ENCODE measurements around the gene SKOR2. TPM values are rescaled to one million over a fixed set of nuclear protein-coding genes. Genes with fewer than 3 reads are reported as not detected.

Gene SKOR2
- total and polyA plus RNA-seq, 2 experiments from 2014 or later, result 0.10 to 0.42 TPM

DNA sequence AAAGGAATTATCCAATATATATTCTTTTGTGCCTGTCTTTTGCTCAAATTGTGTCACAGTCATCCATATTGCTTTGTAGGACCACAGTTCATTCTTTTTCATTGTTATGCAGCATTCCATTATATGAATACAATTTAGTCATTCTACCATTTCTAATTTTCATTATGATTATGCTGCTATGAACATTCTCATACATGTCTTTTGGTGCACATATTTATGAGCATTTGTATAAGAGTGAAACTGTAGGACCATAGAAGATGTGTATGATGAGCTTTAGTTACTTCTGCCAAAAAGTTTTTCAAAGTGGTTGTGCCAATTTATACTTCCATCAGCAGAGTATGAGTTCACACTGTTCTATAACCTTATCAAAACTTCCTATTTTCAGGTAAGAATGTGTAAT, 83.0 kb downstream of the SKOR2 start (continued):
- TF ChIP-seq, protein P1, sequence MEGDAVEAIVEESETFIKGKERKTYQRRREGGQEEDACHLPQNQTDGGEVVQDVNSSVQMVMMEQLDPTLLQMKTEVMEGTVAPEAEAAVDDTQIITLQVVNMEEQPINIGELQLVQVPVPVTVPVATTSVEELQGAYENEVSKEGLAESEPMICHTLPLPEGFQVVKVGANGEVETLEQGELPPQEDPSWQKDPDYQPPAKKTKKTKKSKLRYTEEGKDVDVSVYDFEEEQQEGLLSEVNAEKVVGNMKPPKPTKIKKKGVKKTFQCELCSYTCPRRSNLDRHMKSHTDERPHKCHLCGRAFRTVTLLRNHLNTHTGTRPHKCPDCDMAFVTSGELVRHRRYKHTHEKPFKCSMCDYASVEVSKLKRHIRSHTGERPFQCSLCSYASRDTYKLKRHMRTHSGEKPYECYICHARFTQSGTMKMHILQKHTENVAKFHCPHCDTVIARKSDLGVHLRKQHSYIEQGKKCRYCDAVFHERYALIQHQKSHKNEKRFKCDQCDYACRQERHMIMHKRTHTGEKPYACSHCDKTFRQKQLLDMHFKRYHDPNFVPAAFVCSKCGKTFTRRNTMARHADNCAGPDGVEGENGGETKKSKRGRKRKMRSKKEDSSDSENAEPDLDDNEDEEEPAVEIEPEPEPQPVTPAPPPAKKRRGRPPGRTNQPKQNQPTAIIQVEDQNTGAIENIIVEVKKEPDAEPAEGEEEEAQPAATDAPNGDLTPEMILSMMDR (conservative IDR thresholded peaks at IDR 0.05; ENCODE audit: low read depth in 2 of 2), result no peak

DNA sequence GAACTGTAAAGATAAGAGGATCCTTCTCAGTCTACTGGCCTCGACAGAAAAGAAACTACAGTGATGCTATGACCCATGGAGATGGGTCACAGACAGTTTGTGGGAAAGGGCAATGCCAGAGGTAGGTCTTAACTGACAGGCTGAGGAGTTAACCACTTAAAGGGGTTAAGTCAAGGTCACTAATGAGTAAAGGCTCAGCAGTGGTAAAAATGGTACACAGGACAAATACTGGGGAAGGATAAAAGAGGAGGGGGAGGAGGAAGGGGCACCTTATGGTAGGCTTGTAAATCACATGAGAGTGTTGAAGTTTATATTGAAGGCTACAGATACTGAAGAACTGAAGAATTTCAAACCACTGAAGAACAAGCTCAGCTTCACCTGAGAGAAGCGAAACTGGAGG, 85.2 kb downstream of the SKOR2 start:
- no peak overlapping the region for H2AFZ ChIP-seq
- Mint-ChIP-seq H3K27me3 (ENCODE audit: insufficient read depth, low read depth, poor library complexity) (no peaks in the 10 kb centered on the region), H3K36me3 (ENCODE audit: low read depth) (no peaks in the 10 kb centered on the region), H3K4me3 (no peak overlapping the region), H3K9me3 (no peaks in the 10 kb centered on the region), H3K4me1 (no peaks in the 10 kb centered on the region; the same call in 2 of the 3 replicates), H3K27ac (no peak overlapping the region)
- no peaks in the 10 kb centered on the region for H3F3A ChIP-seq (replicated peaks; ENCODE audit: low read depth)
- no peaks in the 10 kb centered on the region for H3K9me2 ChIP-seq (ENCODE audit: insufficient read depth)
- no peaks in the 10 kb centered on the region for H3K27me3 ChIP-seq (ENCODE audit: insufficient read depth)
- ATAC-seq (no peak), DNase-seq (ENCODE audit: low spot score) (no peak)
- H3K4me3 ChIP-seq, result no peak overlapping the region
- peaks cover 77% of the 10 kb centered on the region for H3K79me2 ChIP-seq (replicated peaks; ENCODE audit: insufficient read depth)
- no peak overlapping the region for H3K4me2 ChIP-seq
- no peak overlapping the region for H3K27ac ChIP-seq (ENCODE audit: low read depth)
- no peaks in the 10 kb centered on the region for H3K36me3 ChIP-seq (ENCODE audit: insufficient read depth)
- peaks cover 2% of the 10 kb centered on the region; the same call in 1 of the 2 replicates for H3K4me1 ChIP-seq (ENCODE audit: insufficient read depth)
- H4K20me1 ChIP-seq (replicated peaks; ENCODE audit: insufficient read depth), result peaks cover 21% of the 10 kb centered on the region
- TF ChIP-seq EZH2phosphoT487 (IDR thresholded peaks at IDR 0.05; ENCODE audit: unreplicated experiment), result no peak
- TF ChIP-seq ZNF114 (CRISPR knock-in tag; IDR thresholded peaks at IDR 0.05), result no peak
- TF ChIP-seq, protein P2, sequence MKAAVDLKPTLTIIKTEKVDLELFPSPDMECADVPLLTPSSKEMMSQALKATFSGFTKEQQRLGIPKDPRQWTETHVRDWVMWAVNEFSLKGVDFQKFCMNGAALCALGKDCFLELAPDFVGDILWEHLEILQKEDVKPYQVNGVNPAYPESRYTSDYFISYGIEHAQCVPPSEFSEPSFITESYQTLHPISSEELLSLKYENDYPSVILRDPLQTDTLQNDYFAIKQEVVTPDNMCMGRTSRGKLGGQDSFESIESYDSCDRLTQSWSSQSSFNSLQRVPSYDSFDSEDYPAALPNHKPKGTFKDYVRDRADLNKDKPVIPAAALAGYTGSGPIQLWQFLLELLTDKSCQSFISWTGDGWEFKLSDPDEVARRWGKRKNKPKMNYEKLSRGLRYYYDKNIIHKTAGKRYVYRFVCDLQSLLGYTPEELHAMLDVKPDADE (IDR thresholded peaks at IDR 0.05), result no peak
- TF ChIP-seq, protein P3, sequence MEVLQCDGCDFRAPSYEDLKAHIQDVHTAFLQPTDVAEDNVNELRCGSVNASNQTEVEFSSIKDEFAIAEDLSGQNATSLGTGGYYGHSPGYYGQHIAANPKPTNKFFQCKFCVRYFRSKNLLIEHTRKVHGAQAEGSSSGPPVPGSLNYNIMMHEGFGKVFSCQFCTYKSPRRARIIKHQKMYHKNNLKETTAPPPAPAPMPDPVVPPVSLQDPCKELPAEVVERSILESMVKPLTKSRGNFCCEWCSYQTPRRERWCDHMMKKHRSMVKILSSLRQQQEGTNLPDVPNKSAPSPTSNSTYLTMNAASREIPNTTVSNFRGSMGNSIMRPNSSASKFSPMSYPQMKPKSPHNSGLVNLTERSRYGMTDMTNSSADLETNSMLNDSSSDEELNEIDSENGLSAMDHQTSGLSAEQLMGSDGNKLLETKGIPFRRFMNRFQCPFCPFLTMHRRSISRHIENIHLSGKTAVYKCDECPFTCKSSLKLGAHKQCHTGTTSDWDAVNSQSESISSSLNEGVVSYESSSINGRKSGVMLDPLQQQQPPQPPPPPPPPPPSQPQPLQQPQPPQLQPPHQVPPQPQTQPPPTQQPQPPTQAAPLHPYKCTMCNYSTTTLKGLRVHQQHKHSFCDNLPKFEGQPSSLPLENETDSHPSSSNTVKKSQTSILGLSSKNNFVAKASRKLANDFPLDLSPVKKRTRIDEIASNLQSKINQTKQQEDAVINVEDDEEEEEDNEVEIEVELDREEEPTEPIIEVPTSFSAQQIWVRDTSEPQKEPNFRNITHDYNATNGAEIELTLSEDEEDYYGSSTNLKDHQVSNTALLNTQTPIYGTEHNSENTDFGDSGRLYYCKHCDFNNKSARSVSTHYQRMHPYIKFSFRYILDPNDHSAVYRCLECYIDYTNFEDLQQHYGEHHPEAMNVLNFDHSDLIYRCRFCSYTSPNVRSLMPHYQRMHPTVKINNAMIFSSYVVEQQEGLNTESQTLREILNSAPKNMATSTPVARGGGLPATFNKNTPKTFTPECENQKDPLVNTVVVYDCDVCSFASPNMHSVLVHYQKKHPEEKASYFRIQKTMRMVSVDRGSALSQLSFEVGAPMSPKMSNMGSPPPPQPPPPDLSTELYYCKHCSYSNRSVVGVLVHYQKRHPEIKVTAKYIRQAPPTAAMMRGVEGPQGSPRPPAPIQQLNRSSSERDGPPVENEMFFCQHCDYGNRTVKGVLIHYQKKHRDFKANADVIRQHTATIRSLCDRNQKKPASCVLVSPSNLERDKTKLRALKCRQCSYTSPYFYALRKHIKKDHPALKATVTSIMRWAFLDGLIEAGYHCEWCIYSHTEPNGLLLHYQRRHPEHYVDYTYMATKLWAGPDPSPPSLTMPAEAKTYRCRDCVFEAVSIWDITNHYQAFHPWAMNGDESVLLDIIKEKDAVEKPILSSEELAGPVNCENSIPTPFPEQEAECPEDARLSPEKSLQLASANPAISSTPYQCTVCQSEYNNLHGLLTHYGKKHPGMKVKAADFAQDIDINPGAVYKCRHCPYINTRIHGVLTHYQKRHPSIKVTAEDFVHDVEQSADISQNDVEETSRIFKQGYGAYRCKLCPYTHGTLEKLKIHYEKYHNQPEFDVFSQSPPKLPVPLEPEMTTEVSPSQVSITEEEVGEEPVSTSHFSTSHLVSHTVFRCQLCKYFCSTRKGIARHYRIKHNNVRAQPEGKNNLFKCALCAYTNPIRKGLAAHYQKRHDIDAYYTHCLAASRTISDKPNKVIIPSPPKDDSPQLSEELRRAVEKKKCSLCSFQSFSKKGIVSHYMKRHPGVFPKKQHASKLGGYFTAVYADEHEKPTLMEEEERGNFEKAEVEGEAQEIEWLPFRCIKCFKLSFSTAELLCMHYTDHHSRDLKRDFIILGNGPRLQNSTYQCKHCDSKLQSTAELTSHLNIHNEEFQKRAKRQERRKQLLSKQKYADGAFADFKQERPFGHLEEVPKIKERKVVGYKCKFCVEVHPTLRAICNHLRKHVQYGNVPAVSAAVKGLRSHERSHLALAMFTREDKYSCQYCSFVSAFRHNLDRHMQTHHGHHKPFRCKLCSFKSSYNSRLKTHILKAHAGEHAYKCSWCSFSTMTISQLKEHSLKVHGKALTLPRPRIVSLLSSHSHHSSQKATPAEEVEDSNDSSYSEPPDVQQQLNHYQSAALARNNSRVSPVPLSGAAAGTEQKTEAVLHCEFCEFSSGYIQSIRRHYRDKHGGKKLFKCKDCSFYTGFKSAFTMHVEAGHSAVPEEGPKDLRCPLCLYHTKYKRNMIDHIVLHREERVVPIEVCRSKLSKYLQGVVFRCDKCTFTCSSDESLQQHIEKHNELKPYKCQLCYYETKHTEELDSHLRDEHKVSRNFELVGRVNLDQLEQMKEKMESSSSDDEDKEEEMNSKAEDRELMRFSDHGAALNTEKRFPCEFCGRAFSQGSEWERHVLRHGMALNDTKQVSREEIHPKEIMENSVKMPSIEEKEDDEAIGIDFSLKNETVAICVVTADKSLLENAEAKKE (CRISPR knock-in tag; IDR thresholded peaks at IDR 0.05), result no peak
- TF ChIP-seq, protein P1 (conservative IDR thresholded peaks at IDR 0.05; ENCODE audit: low read depth in 2 of 2), result no peak
